ENCODE data around the gene TMEM80.

The TMEM80 gene

DNA sequence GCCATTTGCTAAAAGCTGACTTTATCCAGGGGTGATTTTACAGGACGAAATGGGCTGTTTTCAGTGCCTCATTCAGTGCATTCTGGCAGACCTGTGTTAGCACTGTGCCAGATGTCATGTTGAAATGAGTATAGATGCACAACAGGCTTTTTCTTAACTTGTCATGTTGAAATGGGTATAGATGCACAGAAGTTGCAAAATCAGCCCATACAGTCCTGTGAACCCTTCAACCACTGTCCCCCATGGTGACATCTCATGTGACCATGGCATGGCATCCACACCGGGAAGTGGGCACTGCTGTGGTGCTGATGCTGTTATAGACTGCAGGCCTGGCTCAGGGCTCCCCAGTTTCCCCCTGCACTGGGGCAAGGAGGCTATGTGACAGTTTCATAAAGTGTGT, 54.1 kb downstream of the TMEM80 start:
- no peak overlapping the region for H3K27ac ChIP-seq (ENCODE audit: extremely low read depth, low read depth, low read length)
- no peak for TF ChIP-seq GLIS2 (tag by site-specific recombination; IDR thresholded peaks at IDR 0.05)
- no peak for TF ChIP-seq ZNF843 (tag by site-specific recombination; IDR thresholded peaks at IDR 0.05)
- no peak for TF ChIP-seq IKZF3 (tag by site-specific recombination; IDR thresholded peaks at IDR 0.05)
- no peak for TF ChIP-seq KLF17 (tag by site-specific recombination; IDR thresholded peaks at IDR 0.05)
- TF ChIP-seq TRIM28 (IDR thresholded peaks at IDR 0.05; ENCODE audit: borderline replicate concordance, low read length), result no peak
- no peak for TF ChIP-seq PRDM4 (tag by site-specific recombination; IDR thresholded peaks at IDR 0.05)
- no peak for TF ChIP-seq ZNF776 (tag by site-specific recombination; IDR thresholded peaks at IDR 0.05; ENCODE audit: borderline replicate concordance)
- TF ChIP-seq MZF1 (tag by site-specific recombination; IDR thresholded peaks at IDR 0.05; ENCODE audit: borderline replicate concordance), result no peak
- no peak for TF ChIP-seq PBX3 (CRISPR knock-in tag; IDR thresholded peaks at IDR 0.05)
- no peak for TF ChIP-seq ZNF366 (tag by site-specific recombination; conservative IDR thresholded peaks at IDR 0.05)
- no peak for TF ChIP-seq SP2 (tag by site-specific recombination; IDR thresholded peaks at IDR 0.05)
- no peak for TF ChIP-seq ZNF174 (tag by site-specific recombination; IDR thresholded peaks at IDR 0.05)
- TF ChIP-seq ZNF423 (tag by site-specific recombination; IDR thresholded peaks at IDR 0.05), result no peak
- no peak for TF ChIP-seq ZNF157 (tag by site-specific recombination; IDR thresholded peaks at IDR 0.05)
- TF ChIP-seq ZNF670 (tag by site-specific recombination; IDR thresholded peaks at IDR 0.05; ENCODE audit: low read depth), result no peak
- TF ChIP-seq, protein P1, sequence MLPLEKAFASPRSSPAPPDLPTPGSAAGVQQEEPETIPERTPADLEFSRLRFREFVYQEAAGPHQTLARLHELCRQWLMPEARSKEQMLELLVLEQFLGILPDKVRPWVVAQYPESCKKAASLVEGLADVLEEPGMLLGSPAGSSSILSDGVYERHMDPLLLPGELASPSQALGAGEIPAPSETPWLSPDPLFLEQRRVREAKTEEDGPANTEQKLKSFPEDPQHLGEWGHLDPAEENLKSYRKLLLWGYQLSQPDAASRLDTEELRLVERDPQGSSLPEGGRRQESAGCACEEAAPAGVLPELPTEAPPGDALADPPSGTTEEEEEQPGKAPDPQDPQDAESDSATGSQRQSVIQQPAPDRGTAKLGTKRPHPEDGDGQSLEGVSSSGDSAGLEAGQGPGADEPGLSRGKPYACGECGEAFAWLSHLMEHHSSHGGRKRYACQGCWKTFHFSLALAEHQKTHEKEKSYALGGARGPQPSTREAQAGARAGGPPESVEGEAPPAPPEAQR (tag by site-specific recombination; IDR thresholded peaks at IDR 0.05), result no peak
- no peak for TF ChIP-seq GFI1B (tag by site-specific recombination; IDR thresholded peaks at IDR 0.05)
- TF ChIP-seq, protein P2, sequence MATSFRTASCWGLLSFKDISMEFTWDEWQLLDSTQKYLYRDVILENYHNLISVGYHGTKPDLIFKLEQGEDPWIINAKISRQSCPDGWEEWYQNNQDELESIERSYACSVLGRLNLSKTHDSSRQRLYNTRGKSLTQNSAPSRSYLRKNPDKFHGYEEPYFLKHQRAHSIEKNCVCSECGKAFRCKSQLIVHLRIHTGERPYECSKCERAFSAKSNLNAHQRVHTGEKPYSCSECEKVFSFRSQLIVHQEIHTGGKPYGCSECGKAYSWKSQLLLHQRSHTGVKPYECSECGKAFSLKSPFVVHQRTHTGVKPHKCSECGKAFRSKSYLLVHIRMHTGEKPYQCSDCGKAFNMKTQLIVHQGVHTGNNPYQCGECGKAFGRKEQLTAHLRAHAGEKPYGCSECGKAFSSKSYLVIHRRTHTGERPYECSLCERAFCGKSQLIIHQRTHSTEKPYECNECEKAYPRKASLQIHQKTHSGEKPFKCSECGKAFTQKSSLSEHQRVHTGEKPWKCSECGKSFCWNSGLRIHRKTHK (tag by site-specific recombination; IDR thresholded peaks at IDR 0.05), result no peak
- TF ChIP-seq ZNF404 (tag by site-specific recombination; IDR thresholded peaks at IDR 0.05), result no peak
- no peaks in the 10 kb centered on the region for H3K9me3 ChIP-seq (ENCODE audit: control insufficient read depth, insufficient read depth, low read depth, low read length)
- H3K4me3 ChIP-seq (ENCODE audit: low read depth, low read length), result no peak overlapping the region
- ChIA-PET CTCF (interaction anchor here (0.7 kb wide), 1 partner anchor 11 kb away, joined by 3 read pairs; no protein-coding TSS in a partner anchor), POLR2A (interaction anchor here (0.6 kb wide), 1 partner anchor 27 kb away, joined by 5 read pairs; the partner anchor contains the start of gene GATD1)
- H3K36me3 ChIP-seq (ENCODE audit: control insufficient read depth in 2 of 2, insufficient read depth in 1 of 2, low read length in 2 of 2), result peaks cover 0 to 14% of the 10 kb centered on the region in 2 experiments; a peak in 2 of 3 replicates
- no peaks in the 10 kb centered on the region for H3K4me1 ChIP-seq (ENCODE audit: control insufficient read depth, insufficient read depth, low read length)
